GM12892 (cell line): ENCODE results near the gene LFNG.
"Not testable (repeated sequence)": the region's sequence is repeated elsewhere in the genome, so short reads cannot be mapped to it uniquely, and the experiment has no call there.

Experiments
- DNase-seq: peaks from one replicate; pipeline ENCODE4 v3.0.0; 2011; ENCODE audit not compliant: insufficient read length
- FAIRE-seq: peaks from 2 replicates; lab custom pipeline; 2011; peaks lifted over from hg19 to GRCh38; lab: Jason Lieb, UNC
- POLR2A ChIP-seq: IDR thresholded peaks from 2 replicates; pipeline ENCODE4 v1.6.1; 2011; ENCODE audit warnings: low read depth, low read length, control low read depth
- POLR2AphosphoS5 ChIP-seq: IDR thresholded peaks from 2 replicates; pipeline ENCODE4 v1.6.1; 2011; ENCODE audit warnings: low read depth, low read length, control low read depth
- TAF1 ChIP-seq: IDR thresholded peaks from 2 replicates; pipeline ENCODE4 v1.6.1; 2011; ENCODE audit warnings: low read depth, mild to moderate bottlenecking, control low read depth, low read length, borderline replicate concordance

LFNG gene

GRCh38 chr7:2530071-2530987, 10.8 kb downstream of the LFNG start:
- no peak for DNase-seq
- peak; percentile 66 for FAIRE-seq
- TF ChIP-seq POLR2A (no peak), TAF1 (no peak), POLR2AphosphoS5 (no peak)

GRCh38 chr7:2530994-2531795, 11.6 kb downstream of the LFNG start:
- not testable (repeated sequence) for DNase-seq, FAIRE-seq

GRCh38 chr7:2531796-2532110, 12.2 kb downstream of the LFNG start:
- not testable (repeated sequence) for DNase-seq, FAIRE-seq

- not testable (repeated sequence) for DNase-seq, FAIRE-seq
Observed at GRCh38 chr7:2532199-2532772, 12.7 kb downstream of the LFNG start.

- DNase-seq, FAIRE-seq: not testable (repeated sequence)
Observed at GRCh38 chr7:2532816-2533215, 13.2 kb downstream of the LFNG start.

- not testable (repeated sequence) for DNase-seq, FAIRE-seq
Observed at GRCh38 chr7:2533566-2533965, 14.0 kb downstream of the LFNG start.

GRCh38 chr7:2534214-2534613, 14.6 kb downstream of the LFNG start:
- not testable (repeated sequence) for FAIRE-seq, DNase-seq

GRCh38 chr7:2535872-2536627, 16.5 kb downstream of the LFNG start:
- FAIRE-seq, DNase-seq: not testable (repeated sequence)

GRCh38 chr7:2537981-2538851, 18.6 kb downstream of the LFNG start:
- no peak for FAIRE-seq
- TF ChIP-seq TAF1 (no peak), POLR2AphosphoS5 (no peak), POLR2A (no peak)
- no peak for DNase-seq

GRCh38 chr7:2539031-2539911, 19.7 kb downstream of the LFNG start:
- no peak for FAIRE-seq
- DNase-seq: no peak
- TF ChIP-seq TAF1 (no peak), POLR2A (no peak), POLR2AphosphoS5 (no peak)

- no peak for DNase-seq
- TF ChIP-seq POLR2A (no peak), POLR2AphosphoS5 (no peak), TAF1 (no peak)
- no peak for FAIRE-seq
Observed at GRCh38 chr7:2540133-2540532, 20.6 kb downstream of the LFNG start.
